MM.1S (cell line): Measurements from ENCODE around the gene C17orf107.

Experiments used
- CTCF ChIP-seq: fragments of 300-600 bp; sonication (generic); IDR thresholded peaks from 2 replicates; pipeline ENCODE4 v1.5.1; 2016; ENCODE audit warnings: antibody characterized with exemption, low read length, mixed read lengths
- EZH2phosphoT487 ChIP-seq: fragments of 300-600 bp; sonication (generic); IDR thresholded peaks from 2 replicates; pipeline ENCODE4 v1.6.1; 2018; ENCODE audit warnings: antibody characterized with exemption, low read length

- no peak for TF ChIP-seq CTCF
- no peak for TF ChIP-seq EZH2phosphoT487
These were observed 42.9 kb upstream of the C17orf107 start for GRCh38 chr17:4856271-4856936.
